ENCODE results near the gene CHM. TPM values are rescaled to one million over a fixed set of nuclear protein-coding genes. Genes with fewer than 3 reads are reported as not detected.
"Not testable (repeated sequence)": the region's sequence is repeated elsewhere in the genome, so short reads cannot be mapped to it uniquely, and the experiment has no call there.

CHM gene
- polyA plus RNA-seq, 4 donors: 5.6 to 15.6 (median 7.1) TPM

GRCh38 chrX:85994228-85994627, 53.1 kb downstream of the CHM start:
- FAIRE-seq: no peak
- Histone ChIP-seq H3K9me3 (ENCODE audit: control insufficient read depth in 2 of 2, insufficient read depth in 1 of 2, low read depth in 1 of 2, low read length in 1 of 2) (no peaks in the 10 kb centered on the region), H3K4me1 (ENCODE audit: control insufficient read depth in 3 of 3, insufficient read depth in 2 of 3, low read depth in 1 of 3, low read length in 2 of 3) (peaks cover 0 to 6% (median 0%) of the 10 kb centered on the region in 3 donors), H3K36me3 (ENCODE audit: control insufficient read depth in 3 of 3, insufficient read depth in 2 of 3, low read depth in 1 of 3, low read length in 3 of 3) (no peaks in the 10 kb centered on the region), H3K4me3 (ENCODE audit: low read depth in 1 of 3, low read length in 3 of 3) (no peak overlapping the region), H3K27me3 (ENCODE audit: control insufficient read depth in 3 of 3, insufficient read depth in 3 of 3, low read length in 3 of 3) (no peaks in the 10 kb centered on the region), H3K27ac (ENCODE audit: low read depth in 1 of 3, low read length in 2 of 3) (no peak overlapping the region)
- DNase-seq: no peak
- WGBS, 3 donors: 86 to 93% (median 89%) methylated on average over 2 of the region's 2 CpGs

- Histone ChIP-seq H3K4me3 (ENCODE audit: low read depth in 1 of 3, low read length in 3 of 3) (no peak overlapping the region), H3K36me3 (ENCODE audit: control insufficient read depth in 3 of 3, insufficient read depth in 2 of 3, low read depth in 1 of 3, low read length in 3 of 3) (no peaks in the 10 kb centered on the region), H3K27me3 (ENCODE audit: control insufficient read depth in 3 of 3, insufficient read depth in 3 of 3, low read length in 3 of 3) (no peaks in the 10 kb centered on the region), H3K27ac (ENCODE audit: low read depth in 1 of 3, low read length in 2 of 3) (no peak overlapping the region), H3K4me1 (ENCODE audit: control insufficient read depth in 3 of 3, insufficient read depth in 2 of 3, low read depth in 1 of 3, low read length in 2 of 3) (peaks cover 0 to 6% (median 0%) of the 10 kb centered on the region in 3 donors), H3K9me3 (ENCODE audit: control insufficient read depth in 2 of 2, insufficient read depth in 1 of 2, low read depth in 1 of 2, low read length in 1 of 2) (no peaks in the 10 kb centered on the region)
- DNase-seq (no peak), FAIRE-seq (no peak)
- 72 to 92% (median 78%) methylated on average over 2 of the region's 2 CpGs for WGBS, 3 donors
Observed at GRCh38 chrX:85993539-85994197, 53.7 kb downstream of the CHM start.

- H3K9me3 ChIP-seq (ENCODE audit: control insufficient read depth in 2 of 2, insufficient read depth in 1 of 2, low read depth in 1 of 2, low read length in 1 of 2): no peaks in the 10 kb centered on the region
- no peaks in the 10 kb centered on the region for H3K27me3 ChIP-seq (ENCODE audit: control insufficient read depth in 3 of 3, insufficient read depth in 3 of 3, low read length in 3 of 3)
- peaks cover 0 to 6% (median 0%) of the 10 kb centered on the region in 3 donors for H3K4me1 ChIP-seq (ENCODE audit: control insufficient read depth in 3 of 3, insufficient read depth in 2 of 3, low read depth in 1 of 3, low read length in 2 of 3)
- no peak overlapping the region for H3K27ac ChIP-seq (ENCODE audit: low read depth in 1 of 3, low read length in 2 of 3)
- H3K36me3 ChIP-seq (ENCODE audit: control insufficient read depth in 3 of 3, insufficient read depth in 2 of 3, low read depth in 1 of 3, low read length in 3 of 3): no peaks in the 10 kb centered on the region
- WGBS, 3 donors: 49 to 59% (median 54%) methylated on average over 3 of the region's 3 CpGs
- H3K4me3 ChIP-seq (ENCODE audit: low read depth in 1 of 3, low read length in 3 of 3): no peak overlapping the region
- FAIRE-seq: no peak
- DNase-seq: peak in 1 of 2 donors; percentile 1
Observed at GRCh38 chrX:85992811-85993229, 54.5 kb downstream of the CHM start.

GRCh38 chrX:85988353-85988752, 59.0 kb downstream of the CHM start:
- FAIRE-seq: no peak
- no peak for DNase-seq
- Histone ChIP-seq H3K9me3 (ENCODE audit: control insufficient read depth in 2 of 2, insufficient read depth in 1 of 2, low read depth in 1 of 2, low read length in 1 of 2) (no peaks in the 10 kb centered on the region), H3K27me3 (ENCODE audit: control insufficient read depth in 3 of 3, insufficient read depth in 3 of 3, low read length in 3 of 3) (no peaks in the 10 kb centered on the region), H3K27ac (ENCODE audit: low read depth in 1 of 3, low read length in 2 of 3) (no peak overlapping the region), H3K4me1 (ENCODE audit: control insufficient read depth in 3 of 3, insufficient read depth in 2 of 3, low read depth in 1 of 3, low read length in 2 of 3) (peaks cover 0 to 5% (median 0%) of the 10 kb centered on the region in 3 donors), H3K4me3 (ENCODE audit: low read depth in 1 of 3, low read length in 3 of 3) (no peak overlapping the region), H3K36me3 (ENCODE audit: control insufficient read depth in 3 of 3, insufficient read depth in 2 of 3, low read depth in 1 of 3, low read length in 3 of 3) (peaks cover 0 to 7% (median 0%) of the 10 kb centered on the region in 3 donors)
- WGBS, 3 donors: 62 to 81% (median 63%) methylated on average over 3 of the region's 3 CpGs

GRCh38 chrX:85980286-85980685, 67.1 kb downstream of the CHM start:
- WGBS, 3 donors: 93 to 97% (median 96%) methylated on average over 1 of the region's 1 CpG
- Histone ChIP-seq H3K27me3 (ENCODE audit: control insufficient read depth in 3 of 3, insufficient read depth in 3 of 3, low read length in 3 of 3) (no peaks in the 10 kb centered on the region), H3K9me3 (ENCODE audit: control insufficient read depth in 2 of 2, insufficient read depth in 1 of 2, low read depth in 1 of 2, low read length in 1 of 2) (no peaks in the 10 kb centered on the region), H3K4me3 (ENCODE audit: low read depth in 1 of 3, low read length in 3 of 3) (no peak overlapping the region), H3K27ac (ENCODE audit: low read depth in 1 of 3, low read length in 2 of 3) (no peak overlapping the region), H3K36me3 (ENCODE audit: control insufficient read depth in 3 of 3, insufficient read depth in 2 of 3, low read depth in 1 of 3, low read length in 3 of 3) (peaks cover 0 to 4% (median 0%) of the 10 kb centered on the region in 3 donors), H3K4me1 (ENCODE audit: control insufficient read depth in 3 of 3, insufficient read depth in 2 of 3, low read depth in 1 of 3, low read length in 2 of 3) (no peaks in the 10 kb centered on the region)
- FAIRE-seq: no peak
- DNase-seq: no peak

GRCh38 chrX:85977218-85977617, 70.1 kb downstream of the CHM start:
- Histone ChIP-seq H3K4me3 (ENCODE audit: low read depth in 1 of 3, low read length in 3 of 3) (no peak overlapping the region), H3K27me3 (ENCODE audit: control insufficient read depth in 3 of 3, insufficient read depth in 3 of 3, low read length in 3 of 3) (no peaks in the 10 kb centered on the region), H3K9me3 (ENCODE audit: control insufficient read depth in 2 of 2, insufficient read depth in 1 of 2, low read depth in 1 of 2, low read length in 1 of 2) (no peaks in the 10 kb centered on the region), H3K27ac (ENCODE audit: low read depth in 1 of 3, low read length in 2 of 3) (no peak overlapping the region), H3K36me3 (ENCODE audit: control insufficient read depth in 3 of 3, insufficient read depth in 2 of 3, low read depth in 1 of 3, low read length in 3 of 3) (no peaks in the 10 kb centered on the region), H3K4me1 (ENCODE audit: control insufficient read depth in 3 of 3, insufficient read depth in 2 of 3, low read depth in 1 of 3, low read length in 2 of 3) (no peaks in the 10 kb centered on the region)
- FAIRE-seq: no peak
- no peak for DNase-seq
- 63 to 88% (median 79%) methylated on average over 3 of the region's 3 CpGs for WGBS, 3 donors

- H3K4me1 ChIP-seq (ENCODE audit: control insufficient read depth in 3 of 3, insufficient read depth in 2 of 3, low read depth in 1 of 3, low read length in 2 of 3); H3K27ac ChIP-seq (ENCODE audit: low read depth in 1 of 3, low read length in 2 of 3); H3K4me3 ChIP-seq (ENCODE audit: low read depth in 1 of 3, low read length in 3 of 3); DNase-seq; H3K27me3 ChIP-seq (ENCODE audit: control insufficient read depth in 3 of 3, insufficient read depth in 3 of 3, low read length in 3 of 3); H3K36me3 ChIP-seq (ENCODE audit: control insufficient read depth in 3 of 3, insufficient read depth in 2 of 3, low read depth in 1 of 3, low read length in 3 of 3); FAIRE-seq; H3K9me3 ChIP-seq (ENCODE audit: control insufficient read depth in 2 of 2, insufficient read depth in 1 of 2, low read depth in 1 of 2, low read length in 1 of 2): not testable (repeated sequence)
- 97 to 100% (median 98%) methylated on average over 5 to 32 of the region's 33 CpGs for WGBS, 3 donors
Observed at GRCh38 chrX:85972351-85972750, 75.0 kb downstream of the CHM start.

GRCh38 chrX:85964744-85965143, 82.6 kb downstream of the CHM start:
- 49 to 96% (median 58%) methylated on average over 2 of the region's 2 CpGs for WGBS, 3 donors
- H3K9me3 ChIP-seq (ENCODE audit: control insufficient read depth in 2 of 2, insufficient read depth in 1 of 2, low read depth in 1 of 2, low read length in 1 of 2): no peaks in the 10 kb centered on the region
- no peaks in the 10 kb centered on the region for H3K27me3 ChIP-seq (ENCODE audit: control insufficient read depth in 3 of 3, insufficient read depth in 3 of 3, low read length in 3 of 3)
- H3K36me3 ChIP-seq (ENCODE audit: control insufficient read depth in 3 of 3, insufficient read depth in 2 of 3, low read depth in 1 of 3, low read length in 3 of 3): no peaks in the 10 kb centered on the region
- no peaks in the 10 kb centered on the region for H3K4me1 ChIP-seq (ENCODE audit: control insufficient read depth in 3 of 3, insufficient read depth in 2 of 3, low read depth in 1 of 3, low read length in 2 of 3)
- H3K27ac ChIP-seq (ENCODE audit: low read depth in 1 of 3, low read length in 2 of 3): no peak overlapping the region
- FAIRE-seq (no peak), DNase-seq (no peak)
- no peak overlapping the region for H3K4me3 ChIP-seq (ENCODE audit: low read depth in 1 of 3, low read length in 3 of 3)

- H3K27ac ChIP-seq (ENCODE audit: low read depth in 1 of 3, low read length in 2 of 3): no peak overlapping the region
- DNase-seq (peak in 1 of 2 donors; percentile 0), FAIRE-seq (no peak)
- H3K36me3 ChIP-seq (ENCODE audit: control insufficient read depth in 3 of 3, insufficient read depth in 2 of 3, low read depth in 1 of 3, low read length in 3 of 3): no peaks in the 10 kb centered on the region
- no peaks in the 10 kb centered on the region for H3K9me3 ChIP-seq (ENCODE audit: control insufficient read depth in 2 of 2, insufficient read depth in 1 of 2, low read depth in 1 of 2, low read length in 1 of 2)
- H3K4me3 ChIP-seq (ENCODE audit: low read depth in 1 of 3, low read length in 3 of 3): no peak overlapping the region
- 65 to 78% (median 73%) methylated on average over 5 of the region's 5 CpGs for WGBS, 3 donors
- no peaks in the 10 kb centered on the region for H3K4me1 ChIP-seq (ENCODE audit: control insufficient read depth in 3 of 3, insufficient read depth in 2 of 3, low read depth in 1 of 3, low read length in 2 of 3)
- H3K27me3 ChIP-seq (ENCODE audit: control insufficient read depth in 3 of 3, insufficient read depth in 3 of 3, low read length in 3 of 3): no peaks in the 10 kb centered on the region
Observed at GRCh38 chrX:85963736-85964135, 83.6 kb downstream of the CHM start.
